NCI-H2196 (cell line): ENCODE measurements around the gene HLA-F.
A peak's percentile ranks its signal among the peaks of the same experiment; 100 is the strongest.

Source experiments
- DNase-seq: peaks from one replicate; lab custom pipeline; 2025; ENCODE audit not compliant: unreplicated experiment; lab: John Stamatoyannopoulos, UW

HLA-F gene

DNA sequence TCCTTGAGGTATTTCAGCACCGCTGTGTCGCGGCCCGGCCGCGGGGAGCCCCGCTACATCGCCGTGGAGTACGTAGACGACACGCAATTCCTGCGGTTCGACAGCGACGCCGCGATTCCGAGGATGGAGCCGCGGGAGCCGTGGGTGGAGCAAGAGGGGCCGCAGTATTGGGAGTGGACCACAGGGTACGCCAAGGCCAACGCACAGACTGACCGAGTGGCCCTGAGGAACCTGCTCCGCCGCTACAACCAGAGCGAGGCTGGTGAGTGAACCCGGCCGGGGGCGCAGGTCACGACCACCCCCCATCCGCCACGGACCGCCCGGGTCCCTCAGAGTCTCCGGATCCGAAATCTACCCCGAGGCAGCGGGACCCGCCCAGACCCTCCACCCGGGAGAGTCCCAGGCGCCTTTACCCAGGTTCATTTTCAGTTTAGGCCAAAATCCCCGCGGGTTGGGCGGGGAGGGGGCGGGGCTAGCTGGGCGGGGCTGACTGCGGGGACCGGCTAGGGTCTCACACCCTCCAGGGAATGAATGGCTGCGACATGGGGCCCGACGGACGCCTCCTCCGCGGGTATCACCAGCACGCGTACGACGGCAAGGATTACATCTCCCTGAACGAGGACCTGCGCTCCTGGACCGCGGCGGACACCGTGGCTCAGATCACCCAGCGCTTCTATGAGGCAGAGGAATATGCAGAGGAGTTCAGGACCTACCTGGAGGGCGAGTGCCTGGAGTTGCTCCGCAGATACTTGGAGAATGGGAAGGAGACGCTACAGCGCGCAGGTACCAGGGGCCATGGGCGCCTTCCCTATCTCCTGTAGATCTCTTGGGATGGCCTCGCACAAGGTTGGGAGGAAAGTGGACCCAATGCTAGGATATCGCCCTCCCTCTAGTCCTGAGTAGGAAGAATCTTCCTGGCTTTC lies 693 bp downstream of the HLA-F start:
- no peak for DNase-seq

DNA sequence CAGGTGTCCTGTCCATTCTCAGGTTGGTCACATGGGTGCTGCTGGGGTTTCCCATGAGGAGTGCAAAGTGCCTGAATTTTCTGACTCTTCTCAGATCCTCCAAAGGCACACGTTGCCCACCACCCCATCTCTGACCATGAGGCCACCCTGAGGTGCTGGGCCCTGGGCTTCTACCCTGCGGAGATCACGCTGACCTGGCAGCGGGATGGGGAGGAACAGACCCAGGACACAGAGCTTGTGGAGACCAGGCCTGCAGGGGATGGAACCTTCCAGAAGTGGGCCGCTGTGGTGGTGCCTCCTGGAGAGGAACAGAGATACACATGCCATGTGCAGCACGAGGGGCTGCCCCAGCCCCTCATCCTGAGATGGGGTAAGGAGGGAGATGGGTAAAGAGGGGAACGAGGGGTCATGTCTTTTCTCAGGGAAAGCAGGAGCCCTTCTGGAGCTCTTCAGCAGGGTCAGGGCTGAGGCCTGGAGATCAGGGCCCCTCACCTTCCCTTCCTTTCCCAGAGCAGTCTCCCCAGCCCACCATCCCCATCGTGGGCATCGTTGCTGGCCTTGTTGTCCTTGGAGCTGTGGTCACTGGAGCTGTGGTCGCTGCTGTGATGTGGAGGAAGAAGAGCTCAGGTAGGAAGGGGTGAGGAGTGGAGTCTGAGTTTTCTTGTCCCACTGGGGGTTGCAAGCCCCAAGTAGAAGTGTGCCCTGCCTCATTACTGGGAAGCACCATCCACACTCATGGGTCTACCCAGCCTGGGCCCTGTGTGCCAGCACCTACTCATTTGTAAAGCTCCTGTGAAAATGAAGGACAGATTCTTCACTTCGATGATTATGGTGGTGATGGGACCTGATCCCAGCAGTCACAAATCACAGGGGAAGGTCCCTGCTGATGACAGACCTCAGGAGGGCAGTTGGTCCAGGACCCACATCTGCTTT lies 2.0 kb downstream of the HLA-F start:
- no peak for DNase-seq

DNA sequence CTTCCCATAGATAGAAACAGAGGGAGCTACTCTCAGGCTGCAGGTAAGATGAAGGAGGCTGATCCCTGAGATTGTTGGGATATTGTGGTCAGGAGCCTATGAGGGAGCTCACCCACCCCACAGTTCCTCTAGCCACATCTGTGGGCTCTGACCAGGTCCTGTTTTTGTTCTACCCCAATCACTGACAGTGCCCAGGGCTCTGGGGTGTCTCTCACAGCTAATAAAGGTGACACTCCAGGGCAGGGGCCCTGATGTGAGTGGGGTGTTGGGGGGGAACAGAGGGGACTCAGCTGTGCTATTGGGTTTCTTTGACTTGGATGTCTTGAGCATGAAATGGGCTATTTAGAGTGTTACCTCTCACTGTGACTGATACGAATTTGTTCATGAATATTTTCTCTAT lies 2.8 kb downstream of the HLA-F start:
- DNase-seq: no peak

DNA sequence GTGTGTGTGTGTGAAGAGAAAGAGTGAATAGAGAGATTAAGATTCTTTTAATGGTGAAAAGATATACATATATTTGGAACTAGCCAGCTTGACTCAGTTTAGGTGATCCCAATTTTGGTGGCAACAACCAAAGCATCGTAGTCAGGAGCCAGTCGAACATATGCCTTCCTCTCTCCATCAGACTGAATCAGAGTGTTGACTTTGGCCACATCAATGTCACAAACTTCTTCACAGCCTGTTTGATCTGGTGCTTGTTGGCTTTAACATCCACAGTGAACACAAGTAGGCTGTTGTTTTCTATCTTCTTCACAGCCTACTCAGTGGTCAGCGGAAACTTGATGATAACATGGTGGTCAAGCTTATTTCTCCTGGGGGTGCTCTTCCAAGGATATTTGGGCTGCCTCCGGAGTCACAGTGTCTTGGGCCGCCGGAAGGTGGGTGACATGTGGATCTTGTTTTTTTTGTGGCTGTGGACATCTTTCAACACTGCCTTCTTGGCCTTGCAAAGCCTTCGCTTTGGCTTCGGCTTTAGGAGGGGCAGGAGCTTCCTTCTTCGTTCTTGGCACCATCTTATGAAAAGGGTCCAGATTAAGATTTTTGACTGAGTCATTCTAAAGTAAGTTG lies 3.4 kb downstream of the HLA-F start:
- DNase-seq: no peak

DNA sequence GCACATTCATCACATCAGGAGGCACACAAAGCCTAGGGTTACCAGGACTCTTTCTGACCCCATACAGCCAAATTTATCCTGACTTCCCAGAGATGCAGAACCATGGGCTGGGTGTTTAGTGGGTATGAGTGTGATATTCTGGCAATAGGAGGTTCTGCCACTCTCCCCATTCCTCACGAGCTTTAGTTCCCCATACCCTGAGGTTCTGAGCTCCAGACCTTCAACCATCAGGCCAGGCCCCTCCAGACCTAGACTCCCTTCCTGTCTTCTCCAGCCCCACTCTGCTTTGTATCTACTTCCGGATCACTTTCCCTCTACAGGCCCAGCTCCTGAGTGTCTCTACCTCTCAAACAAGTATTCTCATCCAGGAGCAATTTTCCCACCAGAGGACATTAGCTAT lies 4.4 kb downstream of the HLA-F start:
- no peak for DNase-seq

DNA sequence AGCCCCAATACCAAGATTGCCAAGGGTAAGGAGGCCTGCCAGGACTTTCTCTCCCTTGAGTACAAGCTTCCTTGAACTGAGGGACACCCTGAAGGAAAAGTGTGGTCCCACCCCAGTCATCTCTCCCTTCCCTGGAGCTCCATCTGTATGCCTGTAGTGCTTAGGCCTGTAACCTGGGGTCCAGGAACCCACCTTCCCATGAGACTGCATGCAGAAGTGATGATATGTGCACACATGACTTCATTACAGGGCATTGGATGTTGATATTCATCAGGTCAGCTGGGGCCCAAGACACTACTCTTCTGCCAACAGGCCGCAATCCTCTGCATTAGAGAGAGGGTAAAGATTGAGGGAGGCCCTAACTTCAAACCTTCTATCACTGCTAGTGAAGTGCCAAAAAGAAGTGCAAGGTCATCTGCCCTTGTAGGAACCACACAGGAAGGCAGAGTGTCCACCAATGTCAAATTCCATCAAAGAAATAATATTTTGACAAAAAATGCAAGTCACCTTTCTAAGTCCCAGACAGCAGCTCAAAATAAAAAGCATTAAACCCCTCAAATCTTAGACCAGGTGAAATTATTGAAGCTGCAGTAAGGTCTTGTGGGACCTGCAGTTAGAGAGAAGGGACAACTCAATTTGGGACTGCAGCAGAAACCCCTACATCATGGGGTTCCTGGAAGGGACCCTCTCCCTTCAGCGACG lies 5.1 kb downstream of the HLA-F start:
- no peak for DNase-seq

DNA sequence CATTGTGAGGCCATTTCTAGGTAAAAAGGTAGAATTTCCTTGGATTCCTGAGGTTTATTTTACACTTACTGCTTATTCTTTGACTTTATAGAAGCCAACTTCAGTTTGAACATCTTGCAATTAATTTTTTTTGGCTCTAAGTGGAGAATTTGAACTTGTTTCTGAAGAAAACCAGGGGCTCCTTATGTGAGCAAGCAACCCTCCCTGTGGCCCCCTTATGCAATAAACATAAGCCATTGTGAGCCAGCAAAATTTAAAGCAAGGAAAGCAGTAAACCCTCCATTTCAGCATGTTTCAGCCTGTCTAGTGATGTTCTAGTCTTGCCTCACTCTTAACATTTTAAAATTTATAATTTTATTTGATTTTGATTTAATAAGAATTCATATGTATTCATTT lies 5.6 kb downstream of the HLA-F start:
- no peak for DNase-seq

DNA sequence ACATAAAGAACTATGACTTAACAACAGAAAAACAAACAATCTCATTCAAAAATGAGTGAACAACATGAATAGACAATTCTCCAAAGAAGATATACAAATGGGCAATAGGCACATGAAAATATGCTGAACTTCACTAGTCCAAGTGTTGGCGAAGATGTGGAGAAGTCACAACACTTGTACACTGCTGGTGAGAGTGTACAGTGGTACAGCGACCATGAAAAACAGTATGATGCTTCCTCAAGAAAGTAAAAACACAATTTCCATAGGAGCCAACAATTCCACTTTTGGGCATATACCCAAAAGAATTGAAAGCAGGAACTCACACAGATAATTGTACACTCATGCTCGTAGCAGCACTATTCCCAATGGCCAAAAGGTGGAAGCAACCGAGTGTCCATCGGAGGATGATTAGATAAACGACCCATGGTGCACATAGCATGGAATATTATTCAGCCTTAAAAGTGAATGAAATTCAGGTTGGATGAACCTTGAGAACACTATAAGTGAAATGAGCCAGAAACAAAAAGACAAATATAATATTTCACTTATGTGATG lies 6.6 kb downstream of the HLA-F start:
- DNase-seq: no peak

DNA sequence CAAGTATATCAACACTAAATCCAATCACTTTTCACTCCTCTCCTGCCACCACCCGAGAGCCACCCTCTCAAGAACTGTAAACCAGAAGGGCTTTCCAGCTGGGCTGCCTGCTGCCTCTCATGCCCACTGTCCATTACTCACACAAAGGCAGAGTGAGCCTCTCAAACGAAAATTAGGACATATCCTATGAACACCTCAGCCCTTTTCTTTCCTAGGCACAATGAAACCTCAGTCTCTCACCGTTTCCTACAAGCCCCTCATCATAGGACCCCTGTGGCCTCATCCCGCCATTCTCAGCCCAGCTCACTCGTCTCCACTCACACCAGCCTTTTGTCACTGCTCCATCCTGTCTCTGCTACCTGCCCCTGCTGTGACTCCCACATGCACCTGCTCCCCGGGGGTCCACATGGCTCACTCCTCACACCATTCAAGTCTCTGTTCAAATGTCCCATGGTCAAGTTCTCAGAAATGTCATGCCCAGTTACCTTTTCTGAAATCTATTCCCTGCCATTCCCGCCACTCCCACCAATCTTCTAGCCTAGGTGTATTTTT lies 7.4 kb downstream of the HLA-F start:
- DNase-seq: no peak

DNA sequence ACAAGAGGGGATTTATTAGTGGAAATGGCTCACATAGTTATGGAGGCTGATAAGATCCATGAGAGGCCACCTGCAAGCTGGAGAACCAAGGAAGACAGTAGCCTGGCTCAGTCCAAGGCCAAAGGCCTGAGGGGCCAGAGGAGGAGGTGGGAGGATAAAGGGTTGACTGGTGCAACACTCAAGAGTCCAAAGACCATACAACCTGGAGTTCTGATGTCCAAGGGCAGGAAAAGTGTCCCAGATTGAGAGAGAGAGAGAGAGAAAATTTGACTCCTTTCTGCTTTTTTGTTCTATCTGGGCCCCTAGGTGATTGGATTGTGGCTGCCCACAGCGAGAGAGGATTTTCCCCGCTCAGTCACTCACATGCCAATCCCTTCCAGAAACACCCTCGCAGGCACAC lies 8.0 kb downstream of the HLA-F start:
- no peak for DNase-seq

DNA sequence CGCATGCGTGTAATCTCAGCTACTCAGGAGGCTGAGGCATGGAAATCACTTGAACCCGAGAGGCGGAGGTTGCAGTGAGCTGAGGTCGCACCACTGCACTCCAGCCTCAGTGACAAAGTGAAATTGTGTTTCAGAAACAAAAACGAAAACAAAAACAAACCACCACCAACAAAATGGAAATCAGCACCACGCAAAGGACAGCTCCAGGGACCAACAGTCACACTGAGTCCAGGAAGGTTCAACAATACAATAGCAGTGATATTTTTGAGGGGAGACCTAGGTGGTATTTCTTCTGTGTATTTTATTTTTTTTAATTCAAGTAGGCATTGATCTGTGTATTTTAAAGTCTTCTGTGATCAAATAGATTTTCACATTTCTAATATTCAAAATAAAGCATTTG lies 9.8 kb downstream of the HLA-F start:
- DNase-seq: no peak

DNA sequence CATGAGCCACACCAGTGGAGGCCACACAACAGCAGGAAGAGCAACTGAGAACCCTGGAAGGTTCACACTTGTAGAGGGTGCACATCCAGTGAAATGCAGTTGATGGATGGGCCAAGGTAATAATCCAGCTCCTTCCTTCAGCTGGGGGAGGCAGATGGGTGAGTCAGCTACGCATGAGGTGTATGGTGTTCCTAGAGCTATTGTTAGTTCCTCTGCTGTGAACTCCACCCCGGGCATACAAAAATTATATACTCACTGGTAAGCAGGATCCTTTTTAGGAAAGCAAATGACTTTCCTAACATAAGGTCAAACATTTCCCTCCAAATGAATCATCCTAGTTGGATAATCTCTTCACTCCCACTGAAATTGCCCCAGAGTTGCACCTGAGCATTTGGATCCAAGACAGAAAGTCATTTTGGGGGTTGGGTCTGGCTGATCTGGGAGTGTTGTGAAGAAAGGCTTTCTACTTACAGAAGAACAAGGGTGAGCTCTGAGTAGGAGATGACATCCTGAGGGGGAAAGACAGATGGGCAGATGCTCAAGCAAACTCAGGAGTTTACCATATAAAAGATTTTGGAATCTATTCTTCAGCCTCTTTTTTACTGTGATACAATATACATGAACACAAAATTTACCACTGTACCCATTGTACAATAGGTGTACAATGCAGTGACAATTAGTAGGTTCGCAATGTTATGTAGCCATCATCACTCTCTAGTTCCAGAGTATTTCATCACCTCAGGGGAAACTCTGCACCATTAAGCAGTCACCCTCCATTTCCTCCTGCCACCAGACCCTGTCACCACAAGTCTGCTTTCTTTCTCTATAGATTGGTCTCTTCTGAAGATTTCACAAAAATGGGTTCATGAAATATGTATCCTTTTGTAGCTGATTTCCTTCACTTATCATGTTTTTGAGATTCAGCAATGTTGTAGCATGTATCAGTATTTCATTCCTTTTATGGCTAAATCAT lies 11.1 kb downstream of the HLA-F start:
- DNase-seq: no peak

DNA sequence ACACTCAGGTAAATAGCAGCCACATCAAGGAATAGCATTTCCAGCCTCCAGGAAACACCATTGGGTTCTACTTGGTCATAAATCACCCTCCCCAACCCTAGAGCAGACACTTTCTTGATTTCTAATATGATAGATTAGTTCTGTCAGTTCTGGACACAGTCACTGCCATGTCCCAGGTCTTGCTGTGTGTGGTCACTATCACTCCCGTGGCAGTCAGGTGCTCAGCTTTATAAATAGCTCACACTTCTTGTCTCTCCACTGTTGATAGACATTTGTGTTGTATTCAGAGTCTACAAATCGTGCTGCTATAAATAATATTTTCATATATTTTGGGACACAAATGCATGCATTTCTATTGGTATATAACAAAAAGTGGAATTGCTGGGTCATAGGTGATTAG lies 13.3 kb downstream of the HLA-F start:
- no peak for DNase-seq

DNA sequence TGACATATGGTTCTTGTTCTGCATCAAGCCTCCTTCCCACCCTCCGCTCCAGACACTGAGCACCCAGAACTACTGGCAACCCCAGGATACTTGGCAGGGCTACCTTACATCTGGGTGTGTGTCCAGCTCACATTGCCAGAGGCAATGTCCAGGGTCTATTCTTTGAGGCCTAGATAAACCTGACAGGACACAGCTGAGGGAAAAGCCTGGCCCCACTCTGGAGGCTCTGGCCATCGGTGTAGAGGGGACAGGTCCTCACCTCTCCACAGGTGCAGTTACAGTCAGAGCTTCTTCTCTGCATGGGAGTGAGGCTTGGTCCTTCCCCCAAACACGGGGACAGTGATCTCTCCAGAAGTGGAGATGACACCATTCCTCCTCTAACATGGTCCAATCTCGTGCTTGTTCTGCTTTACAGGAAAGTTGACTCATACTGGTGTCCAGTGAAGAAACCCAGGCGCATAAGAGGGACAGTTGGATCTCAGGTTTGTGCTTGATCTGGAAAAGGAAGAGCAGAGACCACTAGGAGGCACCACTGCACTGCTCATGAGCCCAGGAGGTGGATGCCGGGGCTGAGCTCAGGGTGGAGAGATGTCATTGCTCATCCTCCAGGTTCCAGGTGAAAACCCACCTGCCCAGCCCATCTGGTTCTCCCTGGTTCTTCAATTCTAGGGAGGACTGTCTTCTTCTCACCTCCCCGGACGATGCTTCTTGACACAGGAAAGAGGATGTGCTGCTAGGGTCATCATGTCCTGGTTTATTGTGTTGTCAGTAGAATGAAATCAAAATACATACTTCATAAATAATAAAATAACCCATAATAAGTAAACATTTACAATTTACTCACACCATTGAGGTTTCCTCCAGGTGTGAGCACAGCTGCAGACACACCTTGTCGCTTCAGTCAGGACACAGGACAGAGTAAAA lies 14.7 kb downstream of the HLA-F start:
- peak; percentile 69 for DNase-seq

DNA sequence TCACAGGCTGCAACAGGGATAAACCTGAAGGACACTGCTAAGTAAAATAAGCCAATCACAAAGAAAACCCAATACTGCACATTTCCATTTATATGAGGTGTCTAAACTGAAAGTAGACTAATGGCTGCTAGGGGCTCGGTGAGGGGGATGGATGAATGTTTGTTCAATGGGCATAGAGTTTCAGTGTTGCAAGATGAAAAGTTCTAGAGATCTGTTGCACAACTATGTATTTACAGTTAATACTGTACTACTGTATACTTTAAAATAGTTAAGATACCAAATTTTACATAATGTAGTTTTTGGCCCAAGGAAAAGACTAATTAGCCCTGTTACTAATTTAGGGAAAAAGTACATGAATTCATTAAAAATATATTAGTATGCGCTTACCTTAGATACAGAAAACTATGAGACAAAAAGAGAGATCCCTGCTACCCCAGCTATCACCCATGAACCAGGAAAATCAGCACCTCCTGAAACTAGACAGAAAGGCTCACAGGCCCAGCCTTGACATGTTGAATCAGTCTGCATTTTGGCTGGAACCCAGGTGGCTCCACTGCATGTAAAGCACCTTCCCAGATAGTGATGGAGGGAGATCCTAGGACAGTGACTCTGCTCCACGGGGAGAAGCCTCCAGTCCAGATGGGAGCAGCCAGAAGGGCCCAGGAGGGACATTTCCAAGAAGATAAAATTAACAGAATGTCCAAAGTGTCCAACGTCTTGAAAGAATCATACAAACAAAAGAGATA lies 16.1 kb downstream of the HLA-F start:
- no peak for DNase-seq

DNA sequence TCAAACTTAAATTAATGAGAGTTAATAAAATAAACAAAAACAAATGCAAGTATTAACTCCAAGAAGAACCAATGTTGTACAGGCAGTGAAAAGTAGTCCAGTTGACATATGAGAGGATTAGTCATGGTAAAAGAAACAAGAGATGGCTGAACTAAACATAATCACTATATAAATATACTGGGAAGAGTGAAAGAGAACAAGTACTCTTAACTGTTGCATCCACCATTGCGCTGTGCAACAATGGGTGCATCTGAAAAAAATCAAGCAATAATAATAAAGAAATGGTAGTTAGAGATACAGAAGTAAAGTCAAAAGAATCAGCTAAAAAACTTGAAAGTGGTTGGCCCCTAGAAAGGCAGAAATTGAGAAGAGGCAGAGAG lies 16.6 kb downstream of the HLA-F start:
- DNase-seq: no peak

DNA sequence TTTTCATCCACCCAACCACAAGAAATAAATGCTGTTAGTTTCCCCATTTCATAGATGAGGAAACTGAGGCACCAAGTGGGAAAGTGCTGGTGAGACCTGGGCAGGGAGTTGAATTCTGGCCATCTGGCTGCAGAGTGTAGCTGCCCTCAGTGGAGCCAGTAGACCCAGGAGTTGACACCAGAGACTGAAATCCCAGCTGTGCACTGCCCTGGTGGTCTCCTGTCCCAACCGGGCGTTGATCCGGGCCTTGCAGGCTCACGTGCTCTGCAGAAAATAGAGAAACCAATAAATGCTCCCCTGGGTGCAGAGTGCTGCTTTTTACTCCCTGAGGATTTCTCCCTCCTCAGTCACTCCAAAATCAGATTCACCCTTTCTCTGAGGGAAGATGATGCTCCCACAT lies 18.4 kb downstream of the HLA-F start:
- DNase-seq: no peak
